Measurements from ENCODE around the gene C16orf78.

The C16orf78 gene

DNA sequence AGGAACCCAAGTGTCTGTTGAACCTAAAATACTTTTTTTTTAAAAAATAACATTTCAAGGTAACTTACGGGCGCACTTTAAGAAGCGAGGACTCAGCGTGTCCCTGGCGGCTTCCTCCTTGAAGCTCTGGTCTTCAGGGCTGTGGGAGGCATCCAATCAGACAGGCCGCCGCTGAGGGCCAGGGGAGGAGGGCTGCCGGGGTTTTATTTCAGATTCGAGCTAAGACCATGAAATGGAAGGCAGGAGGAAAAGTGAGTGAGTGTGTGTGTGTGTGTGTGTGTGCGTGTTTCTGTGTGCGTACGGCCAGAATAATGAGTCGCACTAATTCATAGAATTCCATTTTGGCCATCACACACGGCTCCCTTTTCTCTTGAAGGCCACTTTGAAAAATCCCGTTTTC is 41.1 kb downstream of the C16orf78 start:
- no peak overlapping the region for H3K4me3 ChIP-seq (ENCODE audit: low read length)
- DNase-seq (ENCODE audit: low read depth) = no peak
- TF ChIP-seq, protein P1, sequence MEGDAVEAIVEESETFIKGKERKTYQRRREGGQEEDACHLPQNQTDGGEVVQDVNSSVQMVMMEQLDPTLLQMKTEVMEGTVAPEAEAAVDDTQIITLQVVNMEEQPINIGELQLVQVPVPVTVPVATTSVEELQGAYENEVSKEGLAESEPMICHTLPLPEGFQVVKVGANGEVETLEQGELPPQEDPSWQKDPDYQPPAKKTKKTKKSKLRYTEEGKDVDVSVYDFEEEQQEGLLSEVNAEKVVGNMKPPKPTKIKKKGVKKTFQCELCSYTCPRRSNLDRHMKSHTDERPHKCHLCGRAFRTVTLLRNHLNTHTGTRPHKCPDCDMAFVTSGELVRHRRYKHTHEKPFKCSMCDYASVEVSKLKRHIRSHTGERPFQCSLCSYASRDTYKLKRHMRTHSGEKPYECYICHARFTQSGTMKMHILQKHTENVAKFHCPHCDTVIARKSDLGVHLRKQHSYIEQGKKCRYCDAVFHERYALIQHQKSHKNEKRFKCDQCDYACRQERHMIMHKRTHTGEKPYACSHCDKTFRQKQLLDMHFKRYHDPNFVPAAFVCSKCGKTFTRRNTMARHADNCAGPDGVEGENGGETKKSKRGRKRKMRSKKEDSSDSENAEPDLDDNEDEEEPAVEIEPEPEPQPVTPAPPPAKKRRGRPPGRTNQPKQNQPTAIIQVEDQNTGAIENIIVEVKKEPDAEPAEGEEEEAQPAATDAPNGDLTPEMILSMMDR (IDR thresholded peaks at IDR 0.05; ENCODE audit: insufficient read depth, low read depth, low read length, missing control alignments) = no peak

DNA sequence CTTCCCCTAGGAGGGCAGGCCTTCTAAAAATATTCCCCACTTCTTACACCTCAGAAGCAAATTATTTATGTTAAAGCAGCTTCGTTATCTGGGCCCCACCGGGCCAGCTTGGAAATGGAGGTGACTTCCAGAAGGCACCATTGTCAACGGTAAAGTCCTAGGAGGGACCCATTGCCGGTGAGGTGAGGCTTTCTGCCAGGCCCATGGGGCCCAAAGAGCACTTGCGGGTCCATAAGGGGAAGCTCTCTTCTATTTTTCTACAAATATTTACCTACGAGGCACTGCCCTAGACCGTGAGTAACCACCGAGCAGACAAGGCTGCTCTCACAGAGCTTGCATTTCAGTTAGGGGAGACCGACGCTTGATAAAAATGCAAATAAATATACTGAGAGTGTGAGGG is 41.5 kb downstream of the C16orf78 start:
- no peak for DNase-seq (ENCODE audit: low read depth)
- no peak overlapping the region for H3K4me3 ChIP-seq (ENCODE audit: low read length)
- TF ChIP-seq, protein P1 (IDR thresholded peaks at IDR 0.05; ENCODE audit: insufficient read depth, low read depth, low read length, missing control alignments) = no peak

DNA sequence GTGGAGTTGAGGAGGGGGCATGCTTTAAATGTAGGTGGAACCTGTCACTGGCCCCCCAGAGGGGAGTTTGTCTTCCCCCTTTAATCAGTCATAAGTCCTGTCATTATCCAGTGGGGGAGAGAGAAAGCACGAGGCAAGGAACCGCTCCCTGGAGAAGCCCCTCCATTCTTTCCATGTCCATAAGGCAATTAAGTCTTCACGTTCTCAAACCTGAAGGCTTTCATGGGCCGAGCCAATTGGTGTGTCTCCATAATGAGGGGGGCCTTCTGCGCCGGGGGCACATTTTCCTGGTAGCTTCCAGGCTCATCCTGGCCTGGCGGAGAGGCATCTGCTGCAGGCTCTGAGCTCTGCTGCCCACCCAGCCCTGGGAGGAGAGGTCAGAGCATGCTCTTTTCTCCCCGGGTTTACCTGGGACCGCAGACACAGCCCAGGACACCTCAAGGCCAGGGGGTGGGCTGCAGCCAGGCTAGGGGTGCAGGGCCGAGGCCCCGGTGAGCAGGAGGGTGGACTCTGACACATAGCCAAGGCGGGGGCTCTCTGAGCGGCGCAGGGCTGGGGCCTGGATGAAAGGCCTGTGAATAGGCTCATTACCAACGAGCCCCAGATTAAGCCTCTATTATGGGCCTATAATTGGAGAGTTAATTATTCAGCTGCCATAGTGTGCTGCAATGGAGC is 42.5 kb downstream of the C16orf78 start:
- no peak for DNase-seq (ENCODE audit: low read depth)
- TF ChIP-seq, protein P1 (IDR thresholded peaks at IDR 0.05; ENCODE audit: insufficient read depth, low read depth, low read length, missing control alignments) = no peak
- H3K4me3 ChIP-seq (ENCODE audit: low read length) = no peak overlapping the region

DNA sequence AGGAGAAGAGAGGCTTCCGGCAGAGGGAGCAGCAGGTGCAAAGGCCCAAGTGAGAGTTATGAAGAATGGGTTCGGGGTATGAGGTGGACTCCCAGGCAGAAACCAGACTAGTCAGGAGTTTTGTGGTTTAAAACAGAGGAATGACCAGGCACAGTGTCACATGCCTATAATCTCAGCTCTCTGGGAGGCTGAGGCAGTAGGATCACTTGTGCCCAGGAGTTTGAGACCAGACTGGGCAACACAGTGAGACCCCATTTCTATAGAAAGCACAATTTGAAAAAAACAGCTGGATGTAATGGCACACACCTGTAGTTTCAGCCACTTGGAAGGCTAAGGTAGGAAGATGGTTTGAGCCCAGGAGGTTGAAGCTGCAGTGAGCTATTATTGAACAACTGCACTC is 43.8 kb downstream of the C16orf78 start:
- TF ChIP-seq, protein P1 (IDR thresholded peaks at IDR 0.05; ENCODE audit: insufficient read depth, low read depth, low read length, missing control alignments) = no peak
- DNase-seq (ENCODE audit: low read depth) = no peak
- no peak overlapping the region for H3K4me3 ChIP-seq (ENCODE audit: low read length)

DNA sequence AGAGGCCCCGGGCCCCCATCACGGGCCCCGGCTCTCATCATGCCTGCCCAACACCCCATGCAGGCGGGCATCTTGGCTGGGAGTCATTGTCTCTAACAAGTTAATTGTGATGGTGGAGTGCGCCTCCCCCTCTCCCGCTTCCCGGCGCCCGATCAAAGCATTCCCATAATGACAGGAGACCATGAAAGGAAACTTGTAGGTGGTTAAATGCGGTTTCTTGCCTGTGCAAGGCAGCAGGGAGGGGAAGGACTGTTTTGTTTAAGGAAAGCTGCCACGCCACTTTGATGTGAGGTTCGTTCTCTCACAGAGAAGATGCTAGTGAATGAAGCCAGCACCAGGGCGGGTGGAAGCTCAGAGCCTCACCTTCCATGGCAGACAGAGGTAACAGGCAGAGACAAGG is 45.4 kb downstream of the C16orf78 start:
- TF ChIP-seq, protein P1 (IDR thresholded peaks at IDR 0.05; ENCODE audit: insufficient read depth, low read depth, low read length, missing control alignments) = no peak
- no peak for DNase-seq (ENCODE audit: low read depth)
- no peak overlapping the region for H3K4me3 ChIP-seq (ENCODE audit: low read length)

DNA sequence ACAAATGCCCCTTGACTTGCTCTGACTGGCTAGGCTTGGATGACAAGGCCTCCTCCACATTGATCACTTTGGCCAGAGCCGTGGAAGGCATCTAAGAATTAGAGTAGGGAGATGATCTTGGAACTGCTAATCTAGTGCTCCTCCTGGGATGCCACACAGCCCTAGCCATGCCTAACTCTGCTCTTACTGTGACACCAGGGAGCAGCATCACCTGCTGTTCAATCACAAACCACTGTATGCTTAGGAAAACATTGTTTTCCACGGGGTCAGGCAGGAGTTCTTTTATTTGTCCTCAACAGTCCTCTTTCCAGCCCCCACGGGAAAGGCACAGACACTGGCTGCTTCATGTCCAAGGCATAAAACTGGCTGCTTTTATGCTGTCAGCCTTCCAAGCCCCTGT is 46.3 kb downstream of the C16orf78 start:
- H3K4me3 ChIP-seq (ENCODE audit: low read length) = no peak overlapping the region
- no peak for DNase-seq (ENCODE audit: low read depth)
- TF ChIP-seq, protein P1 (IDR thresholded peaks at IDR 0.05; ENCODE audit: insufficient read depth, low read depth, low read length, missing control alignments) = no peak

DNA sequence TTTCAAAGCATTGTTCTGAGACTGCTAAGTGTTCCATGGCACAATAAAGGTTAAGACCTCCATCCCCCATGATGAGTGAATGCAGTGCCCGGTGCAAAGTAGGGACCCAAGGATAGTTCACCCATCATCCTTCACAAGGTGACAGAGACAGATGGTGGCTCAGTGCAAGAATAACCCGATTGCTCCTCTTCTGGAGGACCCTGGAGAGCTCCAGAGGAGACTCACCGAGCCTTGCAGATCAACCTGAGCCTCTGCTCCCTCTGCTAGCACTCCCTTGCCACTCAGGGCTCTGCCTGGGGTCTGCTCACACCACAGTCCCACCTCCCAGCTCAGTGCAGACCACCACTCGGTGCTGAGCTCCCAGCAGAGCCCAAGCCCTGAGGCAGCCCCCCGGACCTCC is 49.3 kb downstream of the C16orf78 start:
- H3K4me3 ChIP-seq (ENCODE audit: low read length) = no peak overlapping the region
- no peak for DNase-seq (ENCODE audit: low read depth)
- TF ChIP-seq, protein P1 (IDR thresholded peaks at IDR 0.05; ENCODE audit: insufficient read depth, low read depth, low read length, missing control alignments) = no peak

Measured in epithelial cell of esophagus (primary cell).